GM21515 (cell line): ENCODE measurements around the gene PBX3.

Experiments used
- ATAC-seq: cut with Tn5 transposase; IDR thresholded peaks from one replicate; pipeline ENCODE4 v1.9.1; 2021; ENCODE audit not compliant: unreplicated experiment

The PBX3 gene

GRCh38 chr9:126016579-126017290, 269.6 kb downstream of the PBX3 start:
- ATAC-seq: no peak
